H1 (cell line): ENCODE data around the gene TTLL9. TPM values are rescaled to one million over a fixed set of nuclear protein-coding genes. Genes with fewer than 3 reads are reported as not detected.

Experiments
- CHD2 ChIP-seq: IDR thresholded peaks from 2 replicates; pipeline ENCODE4 v1.6.1; 2012; ENCODE audit warnings: low read length, improper control_type of control experiment
- CREB1 ChIP-seq: IDR thresholded peaks from 2 replicates; pipeline ENCODE4 v1.6.1; 2012; ENCODE audit warnings: inconsistent platforms
- EZH2 ChIP-seq: fragments of 200-600 bp; sonication (generic); IDR thresholded peaks from 2 replicates; pipeline ENCODE4 v1.7.1; 2012; ENCODE audit warnings: low read depth, mild to moderate bottlenecking, moderate library complexity, low read length, inconsistent platforms; ENCODE audit not compliant: severe bottlenecking
- FOSL1 ChIP-seq: IDR thresholded peaks from 2 replicates; pipeline ENCODE4 v1.6.1; 2011; ENCODE audit warnings: mild to moderate bottlenecking, low read depth, low read length, moderate library complexity; ENCODE audit not compliant: insufficient read depth
- GABPA ChIP-seq: IDR thresholded peaks from 2 replicates; pipeline ENCODE4 v1.6.1; 2011; ENCODE audit warnings: mild to moderate bottlenecking, low read length, moderate library complexity, borderline replicate concordance; ENCODE audit not compliant: insufficient read depth
- HDAC2 ChIP-seq, 2 experiments: fragments of 300-600 bp in 1 of 2; sonication (generic) in 1 of 2; IDR thresholded peaks; 2 replicates each; pipeline ENCODE4 v1.6.1; 2011 to 2012; ENCODE audit warnings: low read depth in 2 of 2, low read length in 2 of 2, mild to moderate bottlenecking in 2 of 2, moderate library complexity in 2 of 2, borderline replicate concordance in 1 of 2, inconsistent platforms in 1 of 2
- HDAC6 ChIP-seq: IDR thresholded peaks from one replicate; pipeline ENCODE4 v1.7.1; 2012; ENCODE audit warnings: low read depth, mild to moderate bottlenecking, inconsistent platforms, low read length, moderate library complexity
- MAFK ChIP-seq: IDR thresholded peaks from 2 replicates; pipeline ENCODE4 v1.6.1; 2012; ENCODE audit warnings: low read depth, mild to moderate bottlenecking, improper control_type of control experiment, low read length
- NRF1 ChIP-seq: IDR thresholded peaks from 2 replicates; pipeline ENCODE4 v1.6.1; 2011; ENCODE audit warnings: mild to moderate bottlenecking, low read depth, low read length, improper control_type of control experiment
- PHF8 ChIP-seq: fragments of 200-600 bp; sonication (generic); conservative IDR thresholded peaks from 2 replicates; pipeline ENCODE4 v1.7.1; 2012; ENCODE audit warnings: low read depth, mild to moderate bottlenecking, inconsistent platforms, low read length, moderate library complexity
- POU5F1 ChIP-seq: IDR thresholded peaks from 2 replicates; pipeline ENCODE4 v1.6.1; 2011; ENCODE audit warnings: low read depth, mild to moderate bottlenecking, low read length, moderate library complexity
- RFX5 ChIP-seq: IDR thresholded peaks from 2 replicates; pipeline ENCODE4 v1.6.1; 2011; ENCODE audit warnings: low read depth, low read length, improper control_type of control experiment, borderline replicate concordance
- SP1 ChIP-seq: IDR thresholded peaks from 2 replicates; pipeline ENCODE4 v1.6.1; 2011; ENCODE audit warnings: low read depth, low read length
- TEAD4 ChIP-seq: IDR thresholded peaks from 2 replicates; pipeline ENCODE4 v1.6.1; 2012; ENCODE audit warnings: low read depth, low read length, inconsistent platforms, mixed read lengths
- ZNF274 ChIP-seq: IDR thresholded peaks from 2 replicates; pipeline ENCODE4 v1.7.0; 2012; ENCODE audit warnings: low read length, borderline replicate concordance; ENCODE audit errors: extremely low read depth
- polyA plus RNA-seq, 7 experiments: library from polyadenylated mRNA; depleted of rRNA in 3 of 7; stranded (reverse) in 5 of 7; unstranded in 2 of 7; fragments of >200 nt in 5 of 7; fragments of 200-250 nt in 2 of 7; gene quantifications; 1 replicate in 5 of 7; 2 replicates in 1 of 7; 4 replicates in 1 of 7; pipeline versions ENCODE4 v1.2.1 to v1.2.3, GENCODE V29; 2011 to 2013; ENCODE audit warnings: missing spikeins in 2 of 7, mixed read lengths in 2 of 7
- total RNA-seq: library from RNA; stranded (reverse); fragmentation: NEBNext Ultra II Directional; extraction: Animal tissue kit (Norgen Biotek cat#: 25700); gene quantifications from 2 replicates; pipeline ENCODE4 v1.2.1, GENCODE V29; 2021
- TF ChIP-seq, protein P1 (sequence below): IDR thresholded peaks from 2 replicates; pipeline ENCODE4 v1.6.1; 2012; ENCODE audit warnings: low read length, inconsistent platforms
- TF ChIP-seq, protein P2 (sequence below): IDR thresholded peaks from 2 replicates; pipeline ENCODE4 v1.6.1; 2012; ENCODE audit warnings: inconsistent platforms
- TF ChIP-seq, protein P3 (sequence below): IDR thresholded peaks from 2 replicates; pipeline ENCODE4 v1.6.1; 2011; ENCODE audit warnings: low read length, improper control_type of control experiment
- TF ChIP-seq, protein P4 (sequence below): IDR thresholded peaks from 2 replicates; pipeline ENCODE4 v1.6.1; 2012; ENCODE audit warnings: inconsistent platforms

The TTLL9 gene
- total and polyA plus RNA-seq, 2 of the 8 experiments (the other 6 are each of a cell fraction or from before 2014, with no cell fraction given), result 0.06 TPM; not detected in 1

DNA sequence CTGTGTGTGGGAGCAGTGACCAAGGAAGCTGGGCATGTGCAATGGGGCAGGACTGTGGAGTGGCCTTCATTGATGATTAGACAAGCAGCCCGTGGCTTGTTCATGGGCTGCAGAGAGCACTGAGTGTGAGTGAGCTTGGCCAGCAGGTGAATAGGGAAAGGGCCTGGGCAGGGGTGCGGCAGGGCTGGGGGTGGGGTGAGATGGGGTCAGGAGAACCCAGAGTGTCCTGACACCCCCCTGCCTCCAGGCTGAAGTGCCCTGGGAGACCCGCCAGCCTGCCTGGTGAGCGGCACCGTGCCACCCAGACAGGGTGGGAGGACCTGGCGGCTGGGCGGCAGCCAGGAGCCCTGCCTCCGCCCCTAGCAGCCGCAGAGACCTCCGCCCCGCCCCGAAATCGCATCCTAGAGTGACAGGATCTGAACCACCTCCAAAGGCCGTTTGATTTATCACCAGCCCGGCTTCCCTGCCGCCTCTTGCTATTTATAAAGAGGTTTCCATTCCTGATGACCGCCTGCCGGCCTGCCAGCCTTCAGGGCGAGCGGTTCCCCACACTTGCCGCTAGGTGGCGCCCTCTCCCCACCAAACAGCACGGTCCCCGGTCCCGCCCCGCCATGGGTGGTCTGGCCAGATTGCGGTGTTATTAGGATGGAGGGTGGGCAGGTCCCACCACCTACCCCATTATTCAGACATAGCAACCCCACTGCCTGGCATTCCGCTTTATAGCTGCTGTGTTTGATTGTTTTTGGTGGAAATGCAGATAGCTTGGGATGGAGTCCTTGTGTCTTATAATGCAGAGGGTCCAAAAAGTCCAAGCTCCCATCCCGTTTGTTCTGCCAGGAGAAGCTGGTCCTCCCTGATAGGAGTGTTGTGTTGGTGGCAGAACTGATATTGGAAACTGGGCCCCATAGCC, 47.8 kb upstream of the TTLL9 start (continued):
- TF ChIP-seq PHF8 (no peak), MAFK (no peak; the same call in 1 of the 2 replicates), EZH2 (no peak), HDAC6 (no peak), CREB1 (no peak; the same call in 1 of the 2 replicates), HDAC2 (IDR thresholded peaks at IDR 0.05; ENCODE audit: borderline replicate concordance in 1 of 2, low read depth in 2 of 2, low read length in 2 of 2) (no peak), NRF1 (no peak), FOSL1 (no peak), ZNF274 (no peak), CHD2 (no peak; the same call in 1 of the 2 replicates), GABPA (peak; percentile 42; the same call in 1 of the 2 replicates), RFX5 (0 out of 2 replicates have a peak, but pooled peaks have one; percentile 26), TEAD4 (no peak; the same call in 1 of the 2 replicates), POU5F1 (no peak), SP1 (0 out of 2 replicates have a peak, but pooled peaks have one; percentile 16)
- TF ChIP-seq, protein P1, sequence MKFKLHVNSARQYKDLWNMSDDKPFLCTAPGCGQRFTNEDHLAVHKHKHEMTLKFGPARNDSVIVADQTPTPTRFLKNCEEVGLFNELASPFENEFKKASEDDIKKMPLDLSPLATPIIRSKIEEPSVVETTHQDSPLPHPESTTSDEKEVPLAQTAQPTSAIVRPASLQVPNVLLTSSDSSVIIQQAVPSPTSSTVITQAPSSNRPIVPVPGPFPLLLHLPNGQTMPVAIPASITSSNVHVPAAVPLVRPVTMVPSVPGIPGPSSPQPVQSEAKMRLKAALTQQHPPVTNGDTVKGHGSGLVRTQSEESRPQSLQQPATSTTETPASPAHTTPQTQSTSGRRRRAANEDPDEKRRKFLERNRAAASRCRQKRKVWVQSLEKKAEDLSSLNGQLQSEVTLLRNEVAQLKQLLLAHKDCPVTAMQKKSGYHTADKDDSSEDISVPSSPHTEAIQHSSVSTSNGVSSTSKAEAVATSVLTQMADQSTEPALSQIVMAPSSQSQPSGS, result no peak
- TF ChIP-seq, protein P2, sequence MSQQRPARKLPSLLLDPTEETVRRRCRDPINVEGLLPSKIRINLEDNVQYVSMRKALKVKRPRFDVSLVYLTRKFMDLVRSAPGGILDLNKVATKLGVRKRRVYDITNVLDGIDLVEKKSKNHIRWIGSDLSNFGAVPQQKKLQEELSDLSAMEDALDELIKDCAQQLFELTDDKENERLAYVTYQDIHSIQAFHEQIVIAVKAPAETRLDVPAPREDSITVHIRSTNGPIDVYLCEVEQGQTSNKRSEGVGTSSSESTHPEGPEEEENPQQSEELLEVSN, result 0 out of 2 replicates have a peak, but pooled peaks have one; percentile 18
- TF ChIP-seq, protein P3, sequence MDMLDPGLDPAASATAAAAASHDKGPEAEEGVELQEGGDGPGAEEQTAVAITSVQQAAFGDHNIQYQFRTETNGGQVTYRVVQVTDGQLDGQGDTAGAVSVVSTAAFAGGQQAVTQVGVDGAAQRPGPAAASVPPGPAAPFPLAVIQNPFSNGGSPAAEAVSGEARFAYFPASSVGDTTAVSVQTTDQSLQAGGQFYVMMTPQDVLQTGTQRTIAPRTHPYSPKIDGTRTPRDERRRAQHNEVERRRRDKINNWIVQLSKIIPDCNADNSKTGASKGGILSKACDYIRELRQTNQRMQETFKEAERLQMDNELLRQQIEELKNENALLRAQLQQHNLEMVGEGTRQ, result 0 out of 2 replicates have a peak, but pooled peaks have one; percentile 33
- TF ChIP-seq, protein P4, sequence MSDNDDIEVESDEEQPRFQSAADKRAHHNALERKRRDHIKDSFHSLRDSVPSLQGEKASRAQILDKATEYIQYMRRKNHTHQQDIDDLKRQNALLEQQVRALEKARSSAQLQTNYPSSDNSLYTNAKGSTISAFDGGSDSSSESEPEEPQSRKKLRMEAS, result peak; percentile 34; the same call in 1 of the 2 replicates
